Effector memory CD8-positive, alpha-beta T cell (primary cell): ENCODE data around the gene CNGA1.
"Not testable (repeated sequence)": the region's sequence is repeated elsewhere in the genome, so short reads cannot be mapped to it uniquely, and the experiment has no call there.

ENCODE experiments used
- ATAC-seq: fragments of 150-1000 bp; cut with Tn5 transposase; replicated peaks from 2 replicates; pipeline ENCODE4 v1.10.0; 2021; ENCODE audit warnings: mild to moderate bottlenecking, moderate library complexity
- DNase-seq, 3 experiments: peaks; one replicate each; pipeline ENCODE4 v3.0.0; 2021
- H3K27ac Mint-ChIP-seq, 2 donors: one replicate each; pipeline ENCODE4 v1.8.0; 2022; ENCODE audit warnings: mild to moderate bottlenecking in 2 of 2, mixed read lengths in 2 of 2, moderate library complexity in 2 of 2
- H3K27me3 Mint-ChIP-seq, 2 donors: one replicate each; pipeline ENCODE4 v1.8.0; 2022; ENCODE audit warnings: mixed read lengths in 2 of 2
- H3K36me3 Mint-ChIP-seq: one replicate; pipeline ENCODE4 v1.8.0; 2022; ENCODE audit warnings: mild to moderate bottlenecking, moderate library complexity, mixed read lengths; ENCODE audit not compliant: insufficient read depth
- H3K4me1 Mint-ChIP-seq, 2 donors: one replicate each; pipeline ENCODE4 v1.8.0; 2022; ENCODE audit warnings: low read depth in 2 of 2, mixed read lengths in 2 of 2
- H3K4me3 Mint-ChIP-seq, 2 donors: one replicate each; pipeline ENCODE4 v1.8.0; 2022; ENCODE audit warnings: mild to moderate bottlenecking in 2 of 2, mixed read lengths in 2 of 2, moderate library complexity in 2 of 2
- H3K9me3 Mint-ChIP-seq, 2 donors: one replicate each; pipeline ENCODE4 v1.8.0; 2022; ENCODE audit warnings: mixed read lengths in 2 of 2

CNGA1 gene

DNA sequence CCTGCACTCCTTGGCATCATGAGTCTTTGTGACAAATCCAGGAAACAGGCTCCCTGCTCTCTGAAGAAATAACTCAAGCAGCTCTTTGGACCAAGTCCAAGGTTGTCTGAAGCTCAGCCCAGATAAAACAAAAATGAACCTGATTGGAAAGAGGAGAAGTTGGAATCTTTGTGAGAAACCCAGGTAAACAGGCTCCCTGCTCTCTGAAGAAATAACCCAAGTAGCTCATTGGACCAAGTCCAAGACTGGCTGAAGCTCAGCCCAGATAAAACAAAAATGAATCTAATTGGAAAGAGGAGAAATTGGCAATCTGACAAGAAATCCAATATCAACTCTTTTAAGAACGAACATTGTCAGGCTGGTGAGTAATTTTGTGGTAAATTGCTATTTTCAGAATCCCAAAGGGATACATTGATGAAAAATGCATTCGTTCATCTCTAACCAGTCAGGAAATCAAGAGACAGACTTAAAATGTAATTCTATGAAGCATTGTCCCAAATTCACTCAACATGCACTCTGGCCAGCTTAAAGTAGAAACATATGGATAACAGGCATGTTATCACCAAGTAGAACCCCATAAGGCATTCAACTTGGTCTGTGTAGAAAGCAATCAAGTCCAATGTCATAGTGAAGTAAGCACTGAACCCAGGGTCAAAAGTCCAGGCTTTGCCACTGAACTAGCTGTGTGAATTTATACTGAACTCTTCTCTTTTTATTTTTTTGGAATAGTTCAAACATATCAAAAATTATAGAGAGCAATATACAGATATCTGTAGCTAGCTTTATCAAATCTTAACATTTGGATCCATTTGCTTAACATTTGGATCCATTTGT lies 85.3 kb downstream of the CNGA1 start:
- Mint-ChIP-seq H3K4me3 (no peak overlapping the region), H3K27me3 (peaks cover 9 to 47% of the 10 kb centered on the region in 2 donors), H3K4me1 (peaks cover 4 to 6% of the 10 kb centered on the region in 2 donors), H3K9me3 (no peaks in the 10 kb centered on the region), H3K27ac (no peak overlapping the region), H3K36me3 (no peaks in the 10 kb centered on the region)
- no peak for DNase-seq
- no peak for ATAC-seq

DNA sequence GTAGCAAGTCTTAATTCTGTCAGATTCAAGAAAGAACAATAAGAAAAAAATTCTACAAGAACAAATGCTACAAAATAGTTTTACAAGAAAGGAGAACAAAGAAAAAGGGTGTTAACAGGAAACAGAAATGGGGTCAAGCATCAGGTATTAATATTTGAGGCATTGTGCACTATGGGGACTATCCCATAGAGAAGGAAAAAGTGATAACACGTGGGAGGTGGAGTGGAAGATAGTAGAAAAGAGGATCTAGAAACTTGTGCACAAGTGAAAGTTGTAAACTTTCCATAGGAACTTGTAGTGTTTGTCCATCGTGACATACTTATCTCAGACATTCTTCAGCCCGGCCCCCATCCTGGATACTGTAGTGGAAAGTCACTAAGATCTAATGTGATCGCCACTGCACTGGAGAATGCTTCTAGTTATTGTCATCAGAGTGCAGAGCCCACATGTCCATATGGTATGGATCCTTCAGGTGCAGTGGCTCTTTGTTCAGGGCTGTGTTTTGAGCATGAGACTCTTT lies 86.7 kb downstream of the CNGA1 start:
- peaks cover 4 to 6% of the 10 kb centered on the region in 2 donors for H3K4me1 Mint-ChIP-seq
- no peak overlapping the region for H3K27ac Mint-ChIP-seq
- peaks cover 15 to 50% of the 10 kb centered on the region in 2 donors for H3K27me3 Mint-ChIP-seq
- no peaks in the 10 kb centered on the region for H3K36me3 Mint-ChIP-seq
- ATAC-seq (no peak), DNase-seq (no peak)
- no peaks in the 10 kb centered on the region for H3K9me3 Mint-ChIP-seq
- H3K4me3 Mint-ChIP-seq: no peak overlapping the region

DNA sequence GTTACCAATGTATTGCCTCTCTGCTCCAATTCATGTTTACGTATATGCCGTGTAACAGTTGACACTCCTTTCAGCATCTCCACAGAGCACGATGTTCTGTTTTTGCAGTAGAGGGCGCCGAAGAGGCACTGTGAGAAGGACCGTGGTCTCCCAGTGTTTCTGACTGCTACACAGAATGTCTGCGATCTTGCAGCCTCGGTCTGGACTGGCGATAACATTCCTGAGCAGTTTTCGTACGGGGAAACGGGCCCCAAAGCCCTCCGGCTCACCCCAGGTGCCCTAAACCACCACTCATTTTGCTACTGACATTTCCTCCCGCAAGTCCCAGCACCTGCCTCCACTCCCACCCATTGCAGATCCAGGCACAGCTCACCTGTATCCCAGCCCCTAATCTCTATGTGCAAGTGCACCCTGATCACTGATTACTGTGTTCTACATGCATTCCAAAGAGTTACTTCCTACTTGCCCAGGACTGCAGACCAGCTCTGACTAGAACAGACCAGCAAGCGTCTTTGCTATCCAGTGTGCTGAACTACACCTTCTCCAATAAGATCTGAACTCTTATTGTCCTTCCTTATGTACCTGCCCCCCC lies 89.7 kb downstream of the CNGA1 start:
- DNase-seq (peak; percentile 43 to 50 (median 44)), ATAC-seq (peak; percentile 99)
- H3K4me1 Mint-ChIP-seq: peaks cover 4 to 6% of the 10 kb centered on the region in 2 donors
- no peak overlapping the region for H3K27ac Mint-ChIP-seq
- H3K36me3 Mint-ChIP-seq: no peaks in the 10 kb centered on the region
- H3K27me3 Mint-ChIP-seq: peaks cover 19 to 60% of the 10 kb centered on the region in 2 donors
- peak overlapping the region; percentile 44 to 54 for H3K4me3 Mint-ChIP-seq
- no peaks in the 10 kb centered on the region for H3K9me3 Mint-ChIP-seq

DNA sequence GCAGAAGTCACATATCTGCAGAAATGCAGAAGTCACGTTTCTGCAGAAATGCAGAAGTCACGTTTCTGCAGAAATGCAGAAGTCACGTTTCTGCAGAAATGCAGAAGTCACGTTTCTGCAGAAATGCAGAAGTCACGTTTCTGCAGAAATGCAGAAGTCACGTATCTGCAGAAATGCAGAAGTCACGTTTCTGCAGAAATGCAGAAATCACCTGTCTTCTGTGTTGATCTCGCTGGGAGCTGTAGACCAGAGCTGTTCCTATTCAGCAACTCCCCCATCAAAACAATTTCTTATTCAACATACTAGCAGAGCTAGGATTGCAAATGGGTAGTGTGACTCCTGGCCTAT lies 93.2 kb downstream of the CNGA1 start:
- peaks cover 19 to 44% of the 10 kb centered on the region in 2 donors for H3K27me3 Mint-ChIP-seq
- ATAC-seq, H3K4me1 Mint-ChIP-seq, DNase-seq, H3K36me3 Mint-ChIP-seq, H3K9me3 Mint-ChIP-seq, H3K27ac Mint-ChIP-seq, H3K4me3 Mint-ChIP-seq: not testable (repeated sequence)

DNA sequence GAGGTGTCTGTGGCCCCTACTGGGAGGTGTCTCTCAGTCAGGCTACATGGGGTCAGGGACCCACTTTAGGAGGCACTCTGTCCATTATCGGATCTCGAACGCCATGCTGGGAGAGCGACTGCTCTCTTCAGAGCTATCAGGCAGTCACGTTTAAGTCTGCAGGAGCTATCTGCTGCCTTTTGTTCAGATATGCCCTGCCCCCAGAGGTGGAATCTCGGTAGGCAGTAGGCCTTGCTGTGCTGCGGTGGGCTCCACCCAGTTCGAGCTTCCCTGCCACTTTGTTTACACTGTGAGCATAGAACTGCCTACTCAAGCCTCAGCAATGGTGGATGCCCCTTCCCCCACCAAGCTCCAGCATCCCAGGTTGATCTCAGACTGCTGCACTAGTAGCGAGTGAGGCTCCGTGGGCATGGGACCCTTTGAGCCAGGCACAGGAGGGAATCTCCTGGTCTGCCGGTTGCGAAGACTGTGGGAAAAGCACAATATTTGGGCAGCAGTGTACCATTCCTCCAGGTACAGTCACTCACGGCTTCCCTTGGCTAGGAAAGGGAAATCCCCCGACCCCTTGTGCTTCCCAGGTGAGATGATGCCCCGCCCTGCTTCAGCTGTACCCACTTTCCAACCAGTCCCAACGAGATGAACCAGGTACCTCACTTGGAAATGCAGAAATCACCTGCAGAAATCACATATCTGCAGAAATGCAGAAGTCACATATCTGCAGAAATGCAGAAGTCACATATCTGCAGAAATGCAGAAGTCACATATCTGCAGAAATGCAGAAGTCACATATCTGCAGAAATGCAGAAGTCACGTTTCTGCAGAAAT lies 93.8 kb downstream of the CNGA1 start:
- not testable (repeated sequence) for H3K4me1 Mint-ChIP-seq, H3K27ac Mint-ChIP-seq, H3K9me3 Mint-ChIP-seq, H3K36me3 Mint-ChIP-seq, H3K4me3 Mint-ChIP-seq, ATAC-seq, DNase-seq
- H3K27me3 Mint-ChIP-seq: peaks cover 19 to 38% of the 10 kb centered on the region in 2 donors

DNA sequence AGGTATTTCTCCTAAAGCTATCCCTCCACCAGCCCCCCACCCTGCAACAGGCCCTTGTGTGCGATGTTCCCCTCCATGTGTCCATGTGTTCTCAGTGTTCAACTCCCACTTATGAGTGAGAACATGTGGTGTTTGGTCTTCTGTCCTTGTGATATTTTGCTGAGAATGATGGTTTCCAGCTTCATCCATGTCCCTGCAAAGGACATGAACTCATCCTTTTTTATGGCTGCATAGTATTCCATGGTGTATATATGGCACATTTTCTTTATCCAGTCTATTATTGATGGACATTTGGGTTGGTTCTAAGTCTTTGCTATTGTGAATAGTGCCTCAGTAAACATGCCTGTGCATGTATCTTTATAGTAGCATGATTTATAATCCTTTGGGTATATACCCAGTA lies 99.3 kb downstream of the CNGA1 start:
- H3K9me3 Mint-ChIP-seq, DNase-seq, H3K27me3 Mint-ChIP-seq, H3K27ac Mint-ChIP-seq, ATAC-seq, H3K4me3 Mint-ChIP-seq: not testable (repeated sequence)
- H3K4me1 Mint-ChIP-seq: peaks cover 16 to 21% of the 10 kb centered on the region in 2 donors
- peaks cover 11% of the 10 kb centered on the region for H3K36me3 Mint-ChIP-seq

DNA sequence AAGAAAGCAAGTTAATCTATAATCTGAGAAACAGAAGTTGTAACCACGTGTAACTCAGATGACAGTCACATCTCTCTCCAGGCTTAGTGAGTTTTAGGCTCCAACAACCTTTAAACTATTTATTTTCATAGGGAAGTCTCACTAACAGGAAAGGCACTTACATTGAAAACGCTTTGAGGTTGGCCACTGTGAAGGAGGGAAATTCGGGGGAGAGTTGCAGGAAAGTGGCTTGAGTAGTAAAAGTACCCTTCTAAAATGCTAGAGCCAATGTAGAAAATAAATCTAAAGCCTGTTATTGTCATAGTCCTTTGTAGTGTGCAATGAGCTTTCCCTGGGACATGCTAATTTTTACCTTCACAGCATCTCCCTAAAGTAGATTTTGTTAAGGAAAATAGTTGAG lies 101.1 kb downstream of the CNGA1 start:
- H3K4me1 Mint-ChIP-seq: peaks cover 18 to 24% of the 10 kb centered on the region in 2 donors
- H3K4me3 Mint-ChIP-seq: peak overlapping the region; percentile 90 to 94
- H3K27ac Mint-ChIP-seq: no peak overlapping the region
- peaks cover 14% of the 10 kb centered on the region for H3K36me3 Mint-ChIP-seq
- H3K27me3 Mint-ChIP-seq: no peaks in the 10 kb centered on the region
- no peak for DNase-seq
- ATAC-seq: no peak
- H3K9me3 Mint-ChIP-seq: no peaks in the 10 kb centered on the region

DNA sequence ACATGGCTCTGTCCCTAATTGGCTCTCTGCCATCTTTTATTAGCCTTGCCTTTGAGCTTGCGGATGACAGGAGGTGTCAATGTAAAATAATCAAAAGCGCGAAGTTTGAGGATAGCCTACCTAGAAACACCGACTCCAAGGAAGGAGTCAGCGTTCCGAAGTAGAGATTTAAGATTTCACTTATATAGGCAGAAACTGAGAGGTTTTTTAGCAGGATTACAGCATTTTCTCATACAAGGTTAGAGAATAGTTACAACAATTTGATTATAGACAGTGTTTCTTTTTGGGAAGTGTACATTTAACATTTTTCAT lies 101.6 kb downstream of the CNGA1 start:
- Mint-ChIP-seq H3K9me3 (no peaks in the 10 kb centered on the region), H3K36me3 (peaks cover 18% of the 10 kb centered on the region), H3K27ac (peak overlapping the region; percentile 93 to 97), H3K4me3 (peak overlapping the region; percentile 90 to 94), H3K27me3 (no peaks in the 10 kb centered on the region), H3K4me1 (peaks cover 18 to 24% of the 10 kb centered on the region in 2 donors)
- ATAC-seq (no peak), DNase-seq (no peak)

DNA sequence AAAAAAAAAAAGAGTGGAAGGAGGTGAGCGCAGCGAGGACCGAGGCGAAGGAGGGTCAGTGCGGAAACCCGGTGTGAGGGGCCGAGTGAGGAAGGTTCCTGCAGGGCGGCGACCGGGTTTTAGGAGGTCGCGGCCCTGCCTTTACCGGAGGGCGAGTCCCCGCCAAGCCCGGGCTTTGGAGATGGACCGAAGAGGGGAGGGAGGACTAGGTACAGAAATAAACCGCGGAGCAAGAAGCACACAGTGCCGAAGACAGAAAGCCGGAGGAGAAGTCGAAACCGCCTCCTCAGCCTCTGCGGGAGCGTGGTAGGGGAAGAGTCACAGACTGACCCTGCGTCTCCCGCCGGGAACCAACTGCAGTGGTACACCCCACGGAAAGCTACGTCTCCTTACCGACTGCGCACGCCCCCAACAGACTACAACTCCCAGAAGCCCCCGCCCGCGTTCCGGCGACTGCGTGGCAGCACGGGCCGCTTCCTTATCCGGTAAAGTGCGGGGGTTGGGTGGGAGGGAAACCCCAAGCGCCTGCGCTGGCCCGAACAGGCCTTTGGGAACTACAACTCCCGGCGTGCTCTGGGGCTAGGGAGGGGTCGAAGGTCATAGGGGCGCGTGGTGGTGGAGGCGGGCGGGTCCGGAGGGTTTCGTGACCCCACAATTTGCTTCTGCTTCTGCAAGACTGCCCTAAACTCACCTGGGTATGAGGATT lies 102.1 kb downstream of the CNGA1 start, which contains the start of gene NFXL1:
Gene NFXL1 (minus strand): TSS at position 364 of the 706 bp plus-strand sequence. CDS start 380 bp downstream, outside the sequence.
- H3K4me1 Mint-ChIP-seq: peaks cover 18 to 24% of the 10 kb centered on the region in 2 donors
- ATAC-seq (peak; percentile 95), DNase-seq (peak; percentile 93 to 94 (median 94))
- H3K27ac Mint-ChIP-seq: peak within 1 kb of the TSS; percentile 93 to 97
- peak within 1 kb of the TSS; percentile 90 to 94 for H3K4me3 Mint-ChIP-seq
- H3K27me3 Mint-ChIP-seq: no peaks in the 10 kb centered on the region
- H3K9me3 Mint-ChIP-seq: no peaks in the 10 kb centered on the region
- H3K36me3 Mint-ChIP-seq: peaks cover 20% of the 10 kb centered on the region

DNA sequence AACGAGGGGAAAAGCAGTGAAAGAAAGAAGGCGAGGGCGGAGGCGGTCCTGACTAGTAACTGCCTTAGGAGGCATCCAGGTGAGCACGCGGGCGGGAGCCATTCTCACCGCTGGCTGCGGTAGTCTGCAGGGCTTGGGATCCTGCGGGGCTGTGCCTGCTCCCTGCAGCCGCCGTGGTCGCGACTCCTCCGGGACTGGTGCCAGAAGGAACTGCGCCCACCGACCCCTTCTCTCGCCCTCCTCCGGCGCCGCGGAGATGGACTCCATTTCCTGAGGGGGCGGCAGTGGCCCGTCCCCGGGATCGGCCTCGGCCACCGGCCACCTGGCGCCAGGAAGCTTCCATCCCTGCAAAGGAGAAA lies 102.6 kb downstream of the CNGA1 start:
- peak in 2 of 3 experiments; percentile 6 to 14 for DNase-seq
- peak overlapping the region; percentile 90 to 94 for H3K4me3 Mint-ChIP-seq
- H3K9me3 Mint-ChIP-seq: no peaks in the 10 kb centered on the region
- peaks cover 18 to 24% of the 10 kb centered on the region in 2 donors for H3K4me1 Mint-ChIP-seq
- H3K36me3 Mint-ChIP-seq: peaks cover 20% of the 10 kb centered on the region
- H3K27ac Mint-ChIP-seq: peak overlapping the region; percentile 93 to 97
- H3K27me3 Mint-ChIP-seq: no peaks in the 10 kb centered on the region
- ATAC-seq: peak; percentile 11

DNA sequence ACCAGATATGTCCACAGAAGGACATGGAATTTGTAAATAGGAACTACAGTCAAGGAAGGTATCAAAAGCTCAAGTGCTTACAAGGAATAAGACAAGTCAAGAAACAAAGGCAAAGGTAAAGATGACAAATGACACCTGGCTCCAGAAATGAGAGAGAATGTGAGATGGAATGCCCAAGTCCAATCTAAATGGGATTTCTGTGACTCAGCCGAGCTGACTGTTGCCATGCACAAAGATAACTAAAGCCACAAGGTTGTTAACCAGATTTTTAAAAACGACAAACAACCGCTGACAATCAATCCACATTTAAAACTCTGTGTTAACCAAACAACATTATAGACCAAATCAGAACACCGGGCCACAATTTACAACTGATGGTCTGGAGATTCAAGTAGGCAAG lies 103.2 kb downstream of the CNGA1 start:
- peak in 1 of 3 experiments; percentile 3 for DNase-seq
- peaks cover 19 to 26% of the 10 kb centered on the region in 2 donors for H3K4me1 Mint-ChIP-seq
- H3K36me3 Mint-ChIP-seq: peaks cover 25% of the 10 kb centered on the region
- H3K4me3 Mint-ChIP-seq: peak overlapping the region; percentile 90 to 94
- ATAC-seq: no peak
- H3K9me3 Mint-ChIP-seq: no peaks in the 10 kb centered on the region
- H3K27me3 Mint-ChIP-seq: no peaks in the 10 kb centered on the region
- H3K27ac Mint-ChIP-seq: peak overlapping the region; percentile 93 to 97

DNA sequence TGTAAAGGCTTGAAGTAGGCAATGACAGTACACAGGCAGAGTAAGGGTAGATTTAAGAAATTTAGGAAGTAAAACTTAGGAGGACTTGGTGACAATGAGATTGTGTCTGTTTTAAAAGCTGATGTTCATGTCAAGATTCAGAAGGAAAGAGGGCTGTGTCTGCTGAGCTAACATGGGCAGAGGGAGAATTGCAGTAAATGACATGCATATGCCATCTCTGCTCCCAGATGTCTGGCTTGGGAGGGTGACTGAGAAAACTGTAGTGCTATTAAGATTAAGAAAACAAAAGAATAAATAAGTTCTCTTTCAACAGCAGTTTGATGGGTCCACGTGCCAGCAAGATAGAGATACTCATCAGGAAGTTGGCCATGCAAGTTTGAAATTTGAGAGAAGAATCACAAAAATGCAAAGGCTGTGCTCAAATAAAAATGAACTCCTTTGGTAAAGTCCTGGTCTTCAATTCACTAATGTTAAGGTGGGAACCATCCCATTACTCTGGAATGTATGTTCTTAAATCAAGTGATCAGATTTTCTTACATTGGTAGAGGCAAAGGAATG lies 109.3 kb downstream of the CNGA1 start:
- no peak for ATAC-seq
- H3K4me3 Mint-ChIP-seq: no peak overlapping the region
- no peak overlapping the region for H3K27ac Mint-ChIP-seq
- no peak for DNase-seq
- peaks cover 9 to 17% of the 10 kb centered on the region in 2 donors for H3K4me1 Mint-ChIP-seq
- peaks cover 38% of the 10 kb centered on the region for H3K36me3 Mint-ChIP-seq
- no peaks in the 10 kb centered on the region for H3K27me3 Mint-ChIP-seq
- no peaks in the 10 kb centered on the region for H3K9me3 Mint-ChIP-seq
